ENCODE results near the gene KCNH1. TPM values are rescaled to one million over a fixed set of nuclear protein-coding genes. Genes with fewer than 3 reads are reported as not detected.

Gene KCNH1
- total RNA-seq, 1 experiment from 2014 or later, result 0.15 TPM

DNA sequence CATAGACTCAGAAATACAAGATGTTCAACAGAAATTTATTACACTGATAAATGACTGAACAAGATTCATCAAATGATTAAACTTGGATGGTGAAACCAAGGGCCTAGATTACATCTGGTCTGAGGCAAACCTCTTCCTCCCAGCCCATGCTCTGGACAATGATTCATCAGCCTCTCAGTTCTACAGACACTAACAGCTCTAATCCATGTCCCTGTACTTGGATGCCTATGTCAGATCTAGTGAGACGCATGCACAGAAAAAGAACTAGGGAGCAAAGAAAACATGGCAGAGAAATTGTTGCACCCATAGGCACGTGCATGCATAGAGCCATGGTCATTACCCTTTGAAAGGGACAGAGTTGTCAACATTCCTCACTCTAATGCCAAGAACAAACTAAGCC is 250.1 kb downstream of the KCNH1 start:
- no peak for DNase-seq (ENCODE audit: extremely low read depth, low read depth)

- DNase-seq (ENCODE audit: extremely low read depth, low read depth), result no peak
These were observed 251.3 kb downstream of the KCNH1 start for GRCh38 chr1:210882414-210883221.

DNA sequence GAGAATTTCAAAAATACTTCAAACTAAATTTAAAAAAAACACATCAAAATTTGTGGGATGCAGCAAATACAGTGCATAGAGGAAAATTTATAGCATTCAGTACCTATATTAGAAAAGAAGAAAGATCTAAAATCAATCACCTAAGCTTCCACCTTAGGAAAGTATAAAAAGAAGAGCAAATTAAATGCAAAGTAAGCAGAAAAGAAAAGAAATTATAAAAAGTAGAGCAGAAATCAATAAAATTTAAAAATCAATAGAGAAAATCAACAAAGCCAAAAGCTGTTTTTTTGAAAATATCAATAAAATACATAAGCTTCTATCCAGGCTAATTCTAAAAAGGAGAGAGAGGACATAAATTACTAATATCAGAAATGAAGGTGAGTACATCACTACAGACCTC is 255.4 kb downstream of the KCNH1 start:
- DNase-seq (ENCODE audit: extremely low read depth, low read depth), result no peak

DNA sequence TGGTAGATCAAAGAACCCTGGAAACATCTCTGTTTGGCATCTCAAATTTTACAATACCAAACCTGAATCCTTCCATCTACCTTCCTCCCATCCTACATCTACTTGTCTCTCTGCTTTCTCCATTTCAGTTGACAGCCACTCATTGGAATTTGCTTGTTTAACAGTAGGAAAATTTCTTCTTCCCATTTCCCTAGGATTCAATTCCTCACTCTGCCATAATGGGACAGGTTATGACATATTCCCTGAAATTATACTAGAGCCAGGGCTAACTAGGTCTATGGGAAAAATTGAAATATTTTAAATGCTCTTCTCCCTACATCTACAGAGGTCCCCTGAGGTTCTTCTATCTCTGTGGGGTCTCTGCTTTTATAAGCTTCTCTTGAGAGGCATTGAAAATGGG is 257.7 kb downstream of the KCNH1 start:
- DNase-seq (ENCODE audit: extremely low read depth, low read depth), result no peak

GRCh38 chr1:210866532-210866931 is 267.4 kb downstream of the KCNH1 start:
- DNase-seq (ENCODE audit: extremely low read depth, low read depth), result no peak

DNA sequence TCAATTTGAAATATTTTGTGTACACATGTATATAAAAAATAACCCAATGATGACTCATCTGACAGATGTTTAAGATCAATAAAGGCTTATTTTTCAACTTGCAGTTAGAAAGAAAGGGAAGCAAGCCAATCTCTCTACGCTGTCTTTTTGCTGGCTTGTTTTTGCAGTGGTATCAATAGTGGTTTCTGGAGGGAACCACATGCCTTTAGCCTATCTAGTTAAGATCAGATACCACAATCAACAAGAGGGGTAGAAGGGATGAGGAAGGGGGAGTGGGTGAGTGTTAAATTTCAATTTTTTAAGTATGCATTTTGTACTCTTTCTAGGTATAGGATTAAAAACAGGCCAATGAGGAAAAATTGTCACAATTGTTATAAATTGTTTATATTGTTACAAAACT is 276.2 kb downstream of the KCNH1 start:
- DNase-seq (ENCODE audit: extremely low read depth, low read depth), result no peak

DNA sequence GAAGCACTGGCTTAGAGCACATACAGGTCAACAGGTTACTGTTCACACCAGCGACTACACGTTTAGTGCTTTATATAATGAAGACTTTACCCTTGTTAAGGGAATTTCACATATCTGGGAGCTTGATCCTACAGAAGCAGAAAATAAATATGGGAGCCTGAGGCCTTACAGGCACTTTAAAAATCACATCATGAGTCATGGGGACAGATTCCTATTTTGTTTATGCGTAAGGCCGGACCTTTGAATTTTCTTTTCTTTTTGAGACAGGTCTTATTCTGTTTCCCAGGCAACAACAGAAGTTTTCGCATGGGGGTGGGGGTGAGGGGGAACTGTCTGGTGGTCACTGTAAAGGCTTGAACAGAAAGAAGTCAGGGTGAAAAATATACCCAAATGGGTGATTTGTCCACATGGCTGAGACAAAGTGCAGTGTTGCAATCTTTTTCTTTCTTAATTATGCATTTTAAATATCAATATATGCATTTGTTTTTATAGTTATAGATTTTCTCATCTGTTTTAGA is 276.7 kb downstream of the KCNH1 start:
- no peak for DNase-seq (ENCODE audit: extremely low read depth, low read depth)

- no peak for DNase-seq (ENCODE audit: extremely low read depth, low read depth)
These were observed 278.5 kb downstream of the KCNH1 start for GRCh38 chr1:210855440-210855839.

- no peak for DNase-seq (ENCODE audit: extremely low read depth, low read depth)
These were observed 280.7 kb downstream of the KCNH1 start for GRCh38 chr1:210853276-210853675.

GRCh38 chr1:210850556-210850955 is 283.4 kb downstream of the KCNH1 start:
- DNase-seq (ENCODE audit: extremely low read depth, low read depth), result no peak

- no peak for DNase-seq (ENCODE audit: extremely low read depth, low read depth)
These were observed 285.5 kb downstream of the KCNH1 start for GRCh38 chr1:210848474-210848873.

- DNase-seq (ENCODE audit: extremely low read depth, low read depth), result no peak
These were observed 291.9 kb downstream of the KCNH1 start for GRCh38 chr1:210841926-210842625.

DNA sequence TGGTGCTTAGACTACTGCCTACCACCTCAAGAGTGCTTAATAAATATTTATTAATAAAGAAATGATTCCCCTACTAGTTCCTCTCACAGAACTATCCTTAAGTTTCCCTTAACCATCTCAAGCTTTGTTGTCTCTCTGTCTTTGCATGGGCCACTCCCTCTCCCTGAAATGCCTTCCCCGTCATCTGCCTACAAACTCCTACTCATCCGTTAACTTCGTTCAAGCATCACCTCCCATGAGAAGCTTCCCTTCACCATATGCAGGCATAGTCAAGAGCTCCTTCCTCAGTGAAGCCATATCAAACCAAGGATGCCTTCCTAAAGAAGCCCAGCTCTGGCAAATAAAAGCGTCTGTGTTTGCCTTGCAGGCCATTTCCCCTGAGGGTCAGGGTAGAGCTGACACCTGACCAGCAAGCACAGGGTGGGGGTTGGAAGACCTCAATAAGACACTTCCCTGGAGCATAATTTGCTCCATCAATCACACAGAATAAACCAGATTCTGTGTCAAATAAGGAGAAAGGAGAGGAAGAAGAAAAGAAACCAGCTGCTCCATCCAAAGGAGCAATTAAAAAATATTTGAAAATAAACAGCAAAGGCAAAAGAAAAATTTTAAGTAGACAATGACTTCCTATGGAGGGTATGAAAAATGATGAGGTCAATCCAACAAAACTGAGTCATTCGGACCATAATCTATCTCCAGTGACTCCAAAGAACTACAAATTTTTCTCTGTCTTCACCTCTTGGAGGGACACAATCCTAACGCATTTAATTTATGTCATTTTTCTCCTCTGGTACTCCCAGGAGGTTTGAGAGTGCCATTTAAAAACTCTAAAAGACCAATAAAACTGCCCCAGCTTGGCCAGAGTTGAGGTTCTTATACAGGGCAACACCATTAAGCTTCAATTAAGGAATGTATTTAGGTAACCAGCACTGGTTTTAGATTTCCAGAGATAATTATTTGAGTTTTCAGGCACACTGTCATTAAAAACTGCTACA is 303.6 kb downstream of the KCNH1 start:
- no peak for DNase-seq (ENCODE audit: extremely low read depth, low read depth)

GRCh38 chr1:210828996-210829596 is 304.9 kb downstream of the KCNH1 start:
- DNase-seq (ENCODE audit: extremely low read depth, low read depth), result no peak

DNA sequence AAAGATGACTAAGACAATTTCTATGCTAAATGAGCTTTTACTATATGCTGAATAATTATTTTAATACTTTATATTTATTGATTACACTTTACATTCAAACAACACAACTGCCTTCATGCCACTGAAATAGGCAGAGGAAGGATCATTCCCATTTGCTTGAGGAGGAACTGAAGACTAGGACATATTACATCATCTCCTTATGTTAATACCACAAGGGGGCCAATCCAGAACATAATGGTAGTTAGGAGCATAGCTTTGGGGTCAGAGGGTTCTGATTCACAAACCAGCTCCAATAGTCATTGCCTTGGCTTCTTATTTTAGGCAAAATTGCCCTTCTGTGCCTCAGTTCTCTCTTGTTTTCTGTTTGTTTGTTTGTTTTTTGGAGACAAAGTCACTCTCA is 306.5 kb downstream of the KCNH1 start:
- no peak for DNase-seq (ENCODE audit: extremely low read depth, low read depth)

- no peak for DNase-seq (ENCODE audit: extremely low read depth, low read depth)
These were observed 307.3 kb downstream of the KCNH1 start for GRCh38 chr1:210826686-210827085.

DNA sequence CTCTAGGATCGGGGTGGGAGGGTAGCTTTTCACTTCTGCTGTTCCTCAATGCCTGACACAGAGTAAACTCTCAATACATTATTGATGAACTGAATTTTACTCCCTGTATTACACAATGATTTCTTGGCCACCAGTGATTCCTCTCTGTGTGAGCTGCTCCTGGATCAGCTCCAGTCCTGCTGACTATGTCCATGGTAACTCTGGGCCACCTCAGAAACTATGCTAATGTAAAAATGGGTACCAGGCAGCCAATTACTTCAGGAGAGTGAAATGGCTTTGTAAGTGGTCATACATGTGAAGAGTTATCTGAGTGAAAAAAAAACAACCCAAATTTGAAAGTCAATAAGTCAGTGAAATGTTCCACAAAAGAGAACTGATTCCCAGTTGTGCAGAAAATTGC is 311.0 kb downstream of the KCNH1 start:
- DNase-seq (ENCODE audit: extremely low read depth, low read depth), result no peak

- no peak for DNase-seq (ENCODE audit: extremely low read depth, low read depth)
These were observed 311.7 kb downstream of the KCNH1 start for GRCh38 chr1:210822241-210822640.

- no peak for DNase-seq (ENCODE audit: extremely low read depth, low read depth)
These were observed 312.3 kb downstream of the KCNH1 start for GRCh38 chr1:210821615-210822014.

DNA sequence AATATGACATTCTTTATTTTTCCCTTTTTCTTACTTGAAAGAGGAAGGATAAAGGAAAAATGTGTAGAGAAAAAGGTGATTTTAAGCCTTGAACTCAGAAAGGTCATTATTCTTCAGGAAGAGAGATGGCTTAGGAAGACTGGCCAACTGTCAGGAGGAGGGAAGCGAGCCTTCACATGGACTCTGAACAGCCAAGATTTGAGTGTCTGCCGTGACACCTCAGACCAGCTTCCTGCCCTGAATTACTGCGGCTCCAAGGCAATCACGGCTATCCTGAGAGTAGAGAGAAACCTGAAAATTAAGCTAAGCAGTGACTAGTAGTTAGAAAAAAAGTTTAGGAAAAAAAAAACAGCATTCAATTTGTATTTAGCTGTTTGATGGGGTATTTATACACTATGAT is 314.7 kb downstream of the KCNH1 start:
- no peak for DNase-seq (ENCODE audit: extremely low read depth, low read depth)

Data from NCI-H460 (cell line).